ENCODE data around the gene PTPRM.

DNA sequence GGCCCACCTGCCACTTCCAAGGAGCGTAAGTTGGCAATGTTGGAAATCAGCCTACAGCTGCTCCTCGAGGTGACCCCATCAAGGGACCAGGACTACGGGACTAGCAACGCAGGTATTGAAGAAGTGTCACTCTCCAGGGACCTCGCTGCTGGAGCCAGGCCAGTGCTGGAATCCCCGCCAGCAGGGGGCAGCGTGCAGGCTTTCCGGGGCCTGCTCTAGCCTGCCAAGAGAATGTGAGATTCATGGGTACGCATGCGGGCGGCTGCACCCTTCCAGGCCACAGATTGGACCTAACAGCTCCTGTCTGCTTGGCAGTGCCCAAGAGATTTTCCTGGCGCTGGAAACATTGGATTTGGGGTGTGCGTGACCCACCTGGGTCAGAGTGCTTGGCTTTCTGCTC is 859.3 kb downstream of the PTPRM start:
- TF ChIP-seq, protein P1, sequence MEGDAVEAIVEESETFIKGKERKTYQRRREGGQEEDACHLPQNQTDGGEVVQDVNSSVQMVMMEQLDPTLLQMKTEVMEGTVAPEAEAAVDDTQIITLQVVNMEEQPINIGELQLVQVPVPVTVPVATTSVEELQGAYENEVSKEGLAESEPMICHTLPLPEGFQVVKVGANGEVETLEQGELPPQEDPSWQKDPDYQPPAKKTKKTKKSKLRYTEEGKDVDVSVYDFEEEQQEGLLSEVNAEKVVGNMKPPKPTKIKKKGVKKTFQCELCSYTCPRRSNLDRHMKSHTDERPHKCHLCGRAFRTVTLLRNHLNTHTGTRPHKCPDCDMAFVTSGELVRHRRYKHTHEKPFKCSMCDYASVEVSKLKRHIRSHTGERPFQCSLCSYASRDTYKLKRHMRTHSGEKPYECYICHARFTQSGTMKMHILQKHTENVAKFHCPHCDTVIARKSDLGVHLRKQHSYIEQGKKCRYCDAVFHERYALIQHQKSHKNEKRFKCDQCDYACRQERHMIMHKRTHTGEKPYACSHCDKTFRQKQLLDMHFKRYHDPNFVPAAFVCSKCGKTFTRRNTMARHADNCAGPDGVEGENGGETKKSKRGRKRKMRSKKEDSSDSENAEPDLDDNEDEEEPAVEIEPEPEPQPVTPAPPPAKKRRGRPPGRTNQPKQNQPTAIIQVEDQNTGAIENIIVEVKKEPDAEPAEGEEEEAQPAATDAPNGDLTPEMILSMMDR (conservative IDR thresholded peaks at IDR 0.05; ENCODE audit: low read depth in 2 of 2): peak; percentile 72 to 77
- TF ChIP-seq EZH2 (IDR thresholded peaks at IDR 0.05; ENCODE audit: low read depth, unreplicated experiment) (no peak), EZH2phosphoT487 (IDR thresholded peaks at IDR 0.05; ENCODE audit: unreplicated experiment) (no peak), NANOG (IDR thresholded peaks at IDR 0.05; ENCODE audit: borderline replicate concordance) (no peak)
- TF ChIP-seq, protein P2, sequence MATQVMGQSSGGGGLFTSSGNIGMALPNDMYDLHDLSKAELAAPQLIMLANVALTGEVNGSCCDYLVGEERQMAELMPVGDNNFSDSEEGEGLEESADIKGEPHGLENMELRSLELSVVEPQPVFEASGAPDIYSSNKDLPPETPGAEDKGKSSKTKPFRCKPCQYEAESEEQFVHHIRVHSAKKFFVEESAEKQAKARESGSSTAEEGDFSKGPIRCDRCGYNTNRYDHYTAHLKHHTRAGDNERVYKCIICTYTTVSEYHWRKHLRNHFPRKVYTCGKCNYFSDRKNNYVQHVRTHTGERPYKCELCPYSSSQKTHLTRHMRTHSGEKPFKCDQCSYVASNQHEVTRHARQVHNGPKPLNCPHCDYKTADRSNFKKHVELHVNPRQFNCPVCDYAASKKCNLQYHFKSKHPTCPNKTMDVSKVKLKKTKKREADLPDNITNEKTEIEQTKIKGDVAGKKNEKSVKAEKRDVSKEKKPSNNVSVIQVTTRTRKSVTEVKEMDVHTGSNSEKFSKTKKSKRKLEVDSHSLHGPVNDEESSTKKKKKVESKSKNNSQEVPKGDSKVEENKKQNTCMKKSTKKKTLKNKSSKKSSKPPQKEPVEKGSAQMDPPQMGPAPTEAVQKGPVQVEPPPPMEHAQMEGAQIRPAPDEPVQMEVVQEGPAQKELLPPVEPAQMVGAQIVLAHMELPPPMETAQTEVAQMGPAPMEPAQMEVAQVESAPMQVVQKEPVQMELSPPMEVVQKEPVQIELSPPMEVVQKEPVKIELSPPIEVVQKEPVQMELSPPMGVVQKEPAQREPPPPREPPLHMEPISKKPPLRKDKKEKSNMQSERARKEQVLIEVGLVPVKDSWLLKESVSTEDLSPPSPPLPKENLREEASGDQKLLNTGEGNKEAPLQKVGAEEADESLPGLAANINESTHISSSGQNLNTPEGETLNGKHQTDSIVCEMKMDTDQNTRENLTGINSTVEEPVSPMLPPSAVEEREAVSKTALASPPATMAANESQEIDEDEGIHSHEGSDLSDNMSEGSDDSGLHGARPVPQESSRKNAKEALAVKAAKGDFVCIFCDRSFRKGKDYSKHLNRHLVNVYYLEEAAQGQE (IDR thresholded peaks at IDR 0.05; ENCODE audit: unreplicated experiment): no peak
